Hematopoietic multipotent progenitor cell treated with erythropoietin and hydrocortisone succinate and interleukin-3 and kit ligand, for 15 days (in vitro differentiated cells): ENCODE data around the gene ASXL1.
"Not testable (repeated sequence)": the region's sequence is repeated elsewhere in the genome, so short reads cannot be mapped to it uniquely, and the experiment has no call there.

Source experiments
- DNase-seq: peaks from one replicate; pipeline ENCODE4 v3.0.0-alpha.2; 2015; ENCODE audit warnings: low spot score

Gene ASXL1

GRCh38 chr20:32454164-32455145 lies 96.3 kb downstream of the ASXL1 start:
- DNase-seq, result no peak

DNA sequence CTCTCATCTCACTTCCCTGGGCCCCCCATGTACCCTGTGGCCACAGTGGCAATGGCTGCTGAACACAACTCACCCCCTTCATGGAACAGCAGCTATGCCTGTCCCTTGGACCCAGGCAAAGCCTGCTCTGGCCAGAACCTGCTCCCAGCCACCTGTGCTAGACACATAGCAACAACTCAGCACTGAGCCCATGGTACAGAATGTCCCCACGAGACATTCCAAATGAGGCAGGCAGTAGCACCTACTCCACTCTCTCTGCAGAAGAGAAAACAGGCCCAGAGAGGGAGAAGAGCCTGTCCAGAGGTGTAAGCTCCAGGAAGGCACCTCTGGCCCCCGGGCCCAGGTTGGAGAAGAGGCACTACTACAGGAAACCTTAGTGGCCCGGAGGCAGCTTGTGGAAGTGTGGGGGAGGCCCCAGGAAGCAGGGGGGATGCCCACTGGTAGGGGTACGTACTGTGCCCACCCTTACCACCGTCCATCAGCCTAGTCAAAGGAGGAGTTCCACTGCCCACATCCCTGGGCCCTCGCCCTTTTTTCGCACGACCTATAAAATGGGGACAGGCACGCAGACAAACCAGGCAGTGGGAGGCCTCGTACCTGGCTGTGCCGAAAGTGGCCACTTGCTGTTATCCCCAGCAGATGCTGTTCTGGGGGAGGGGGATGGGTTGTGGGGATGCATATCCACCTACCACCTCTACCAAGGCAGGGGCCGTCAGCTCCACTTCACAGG lies 97.2 kb downstream of the ASXL1 start:
- no peak for DNase-seq

DNA sequence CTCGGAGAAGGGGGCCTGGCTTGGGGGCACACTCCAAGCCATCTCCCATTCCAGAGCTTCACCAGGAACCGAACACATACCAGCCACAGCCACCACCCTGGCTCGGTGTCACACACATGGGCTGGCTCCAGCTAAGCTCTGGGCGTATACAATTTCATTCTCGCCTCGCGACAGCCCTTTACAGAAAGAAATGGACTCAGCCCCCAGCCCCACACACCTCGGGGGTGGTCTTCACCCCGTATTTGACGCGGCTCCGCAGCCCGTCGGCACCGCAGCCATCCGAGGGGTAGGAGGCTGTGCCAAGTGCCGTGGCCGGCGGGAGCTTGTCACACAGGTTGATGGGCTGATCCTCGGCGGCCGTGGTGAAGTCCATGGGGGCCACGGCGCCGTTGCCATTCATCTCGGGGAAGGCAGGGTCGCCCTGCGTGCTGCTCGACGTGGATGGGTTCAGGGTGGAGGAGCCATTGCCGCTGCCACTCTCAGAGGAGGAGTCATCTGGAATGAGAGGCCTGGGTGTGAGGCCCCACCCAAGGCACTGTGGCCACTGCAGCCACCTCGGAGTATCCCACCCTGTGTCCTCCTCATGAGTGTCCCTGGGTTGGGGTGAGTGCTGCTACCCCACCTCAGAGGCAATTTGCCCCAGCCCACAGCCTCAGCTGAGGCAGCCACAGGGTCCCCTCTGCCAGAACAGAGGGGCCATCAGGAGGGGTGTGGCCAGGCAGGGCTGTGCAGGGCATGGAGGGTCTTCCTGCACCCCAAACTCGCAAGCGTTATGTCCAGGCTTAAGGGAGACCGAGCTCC lies 98.0 kb downstream of the ASXL1 start:
- no peak for DNase-seq

DNA sequence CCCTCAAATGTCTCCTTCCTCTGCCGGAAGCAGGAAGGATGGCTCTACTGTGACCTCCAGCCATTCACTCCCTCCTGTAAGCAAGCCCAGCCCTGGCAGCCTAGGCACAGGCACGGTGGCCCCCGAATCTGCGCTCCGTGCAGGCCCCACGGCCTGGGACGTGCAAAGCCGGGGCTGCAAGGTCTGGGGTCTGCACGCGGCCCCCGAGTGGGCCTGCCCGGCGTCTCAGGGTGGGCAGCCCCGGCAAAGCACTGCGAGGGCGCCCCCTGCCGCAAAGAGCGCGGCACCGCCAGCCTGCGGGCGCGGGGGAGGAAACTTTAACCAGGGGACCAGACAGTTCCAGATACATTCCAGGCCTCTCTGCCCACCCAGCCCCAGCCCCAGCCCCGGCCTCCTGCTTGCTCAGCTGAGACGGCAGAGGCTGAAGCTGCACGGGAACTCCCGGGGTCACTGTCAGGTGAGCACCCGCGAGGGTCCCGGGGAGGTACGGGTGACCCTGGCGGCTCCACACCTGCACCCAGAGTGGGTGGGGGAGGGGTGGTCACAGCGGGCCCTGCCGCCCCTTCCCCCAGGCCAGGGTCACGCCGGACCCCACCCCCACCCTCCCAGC lies 98.8 kb downstream of the ASXL1 start:
- no peak for DNase-seq

DNA sequence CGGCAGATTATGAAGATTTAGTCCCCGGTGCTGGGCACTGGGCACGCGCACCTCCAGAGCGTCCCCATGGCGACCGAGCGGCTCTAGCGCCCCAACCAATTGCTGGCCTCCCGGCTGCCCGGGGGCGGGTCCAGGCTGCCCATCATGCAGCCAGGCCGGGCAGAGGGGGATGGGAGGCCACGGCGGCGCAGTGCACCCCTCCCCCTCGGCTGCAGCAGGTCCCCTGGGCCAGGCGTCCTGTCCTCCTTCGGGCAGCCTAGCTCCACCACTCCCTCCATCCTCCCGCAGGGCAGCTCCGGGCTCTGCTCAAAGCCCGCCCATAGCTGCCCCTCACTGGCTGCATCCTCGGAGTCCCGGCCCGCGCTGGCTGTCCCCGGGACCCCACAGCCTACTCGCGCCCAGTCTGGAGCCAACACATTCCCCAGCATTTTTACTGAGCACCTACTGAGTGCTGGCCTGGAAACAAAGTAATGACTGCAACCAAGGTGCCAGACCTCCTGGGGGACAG lies 99.4 kb downstream of the ASXL1 start:
- no peak for DNase-seq

GRCh38 chr20:32458061-32458836 lies 100.1 kb downstream of the ASXL1 start:
- DNase-seq, result no peak

GRCh38 chr20:32458837-32459220 lies 100.7 kb downstream of the ASXL1 start:
- DNase-seq, result no peak

DNA sequence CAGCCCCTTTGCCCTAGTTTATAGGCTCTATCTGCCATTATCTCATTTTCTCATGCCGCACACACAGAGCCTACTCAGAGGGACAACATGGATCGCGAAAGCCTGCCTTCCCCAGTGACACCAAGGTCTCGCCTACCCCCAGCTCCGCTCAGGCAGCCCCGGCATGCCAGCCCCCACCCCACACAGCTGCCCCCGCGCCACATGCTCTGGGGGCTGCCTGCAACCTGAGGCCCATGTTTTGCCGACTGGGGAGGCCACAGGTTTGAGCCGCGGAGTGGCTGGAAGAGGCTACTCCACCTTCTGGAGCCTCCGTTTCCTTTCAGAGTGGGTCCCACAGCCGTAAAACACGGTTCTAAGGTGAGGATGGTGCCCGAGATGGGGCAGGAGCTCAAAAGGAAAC lies 102.1 kb downstream of the ASXL1 start:
- no peak for DNase-seq

- DNase-seq, result no peak
Observed at GRCh38 chr20:32460683-32461320, 102.7 kb downstream of the ASXL1 start.

GRCh38 chr20:32461836-32462600 lies 103.9 kb downstream of the ASXL1 start:
- DNase-seq, result no peak

DNA sequence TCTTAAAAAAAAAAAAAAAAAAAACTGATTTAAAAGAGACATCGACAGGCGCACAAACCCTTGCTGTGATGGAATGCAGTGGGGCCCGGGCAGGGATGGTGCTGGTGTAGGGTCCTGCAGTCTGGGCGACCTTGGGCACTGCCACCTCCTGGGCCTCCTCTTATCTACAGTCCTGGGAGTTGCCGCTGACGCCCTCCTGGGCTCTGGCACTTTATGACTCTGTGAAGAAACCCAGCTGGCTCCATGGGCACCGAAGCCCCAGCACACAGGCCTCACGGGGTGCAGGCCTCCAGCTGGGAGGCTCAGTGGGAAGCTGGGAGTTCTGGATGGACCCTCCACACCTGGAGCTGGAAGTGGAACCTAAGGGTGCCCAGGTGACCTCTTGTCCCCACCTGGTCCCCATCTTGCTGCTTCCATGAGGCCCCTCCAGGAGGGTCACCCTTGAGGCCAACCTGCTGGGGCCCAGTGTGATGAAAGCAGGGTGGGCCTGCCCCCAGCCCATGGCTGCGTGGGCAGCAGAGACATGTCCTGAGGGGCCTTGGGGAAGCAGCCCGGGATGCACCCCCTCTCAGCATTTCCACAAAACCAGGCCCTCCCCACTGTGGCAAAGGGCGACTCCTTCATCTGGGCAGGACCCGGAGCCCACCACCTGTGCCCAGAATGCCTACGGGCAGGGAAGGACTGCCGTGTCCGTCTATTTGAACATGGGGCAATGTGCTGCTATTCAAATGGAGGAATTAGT lies 104.9 kb downstream of the ASXL1 start:
- DNase-seq, result no peak

- DNase-seq, result no peak
Observed at GRCh38 chr20:32463642-32464400, 105.7 kb downstream of the ASXL1 start.

- DNase-seq, result no peak
Observed at GRCh38 chr20:32464401-32465091, 106.4 kb downstream of the ASXL1 start.

DNA sequence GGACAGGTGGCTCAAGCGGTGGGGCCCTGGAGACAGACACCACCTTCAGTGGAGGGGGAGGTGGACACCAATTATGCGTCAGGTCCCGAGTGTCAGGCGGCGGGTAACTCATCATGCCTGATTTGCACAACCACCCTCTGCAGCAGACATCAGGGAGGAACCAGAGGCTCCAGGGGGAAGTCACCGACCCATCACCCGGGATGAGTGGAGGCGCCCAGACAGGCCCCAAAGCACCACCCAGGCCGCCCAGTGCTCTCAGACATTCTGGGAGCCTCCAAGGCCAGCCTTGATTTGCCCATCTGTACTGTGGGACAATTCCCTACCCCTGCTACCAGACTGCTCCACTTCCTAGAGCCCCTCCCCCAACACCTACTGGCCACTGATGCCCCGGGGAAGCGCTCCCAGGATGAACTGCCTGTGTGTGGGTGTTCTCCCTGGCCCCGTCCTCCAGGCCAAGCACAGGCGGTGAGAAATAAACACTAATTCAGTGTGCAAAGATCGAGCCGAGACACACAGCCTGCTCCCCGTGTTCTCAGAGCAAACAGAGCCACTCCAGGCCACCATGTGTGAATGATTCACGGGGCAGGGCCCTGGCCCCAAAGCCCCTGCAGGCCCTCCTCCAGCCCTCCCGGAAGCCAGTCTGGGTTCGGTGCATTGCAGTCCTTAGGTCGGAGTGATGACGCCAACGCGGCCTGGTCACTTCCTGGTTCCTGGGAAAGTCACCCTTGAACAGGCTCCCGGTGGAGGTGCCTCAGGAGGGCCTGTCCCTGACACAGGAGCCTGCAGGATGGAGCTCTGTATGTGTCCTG lies 107.2 kb downstream of the ASXL1 start:
- no peak for DNase-seq

DNA sequence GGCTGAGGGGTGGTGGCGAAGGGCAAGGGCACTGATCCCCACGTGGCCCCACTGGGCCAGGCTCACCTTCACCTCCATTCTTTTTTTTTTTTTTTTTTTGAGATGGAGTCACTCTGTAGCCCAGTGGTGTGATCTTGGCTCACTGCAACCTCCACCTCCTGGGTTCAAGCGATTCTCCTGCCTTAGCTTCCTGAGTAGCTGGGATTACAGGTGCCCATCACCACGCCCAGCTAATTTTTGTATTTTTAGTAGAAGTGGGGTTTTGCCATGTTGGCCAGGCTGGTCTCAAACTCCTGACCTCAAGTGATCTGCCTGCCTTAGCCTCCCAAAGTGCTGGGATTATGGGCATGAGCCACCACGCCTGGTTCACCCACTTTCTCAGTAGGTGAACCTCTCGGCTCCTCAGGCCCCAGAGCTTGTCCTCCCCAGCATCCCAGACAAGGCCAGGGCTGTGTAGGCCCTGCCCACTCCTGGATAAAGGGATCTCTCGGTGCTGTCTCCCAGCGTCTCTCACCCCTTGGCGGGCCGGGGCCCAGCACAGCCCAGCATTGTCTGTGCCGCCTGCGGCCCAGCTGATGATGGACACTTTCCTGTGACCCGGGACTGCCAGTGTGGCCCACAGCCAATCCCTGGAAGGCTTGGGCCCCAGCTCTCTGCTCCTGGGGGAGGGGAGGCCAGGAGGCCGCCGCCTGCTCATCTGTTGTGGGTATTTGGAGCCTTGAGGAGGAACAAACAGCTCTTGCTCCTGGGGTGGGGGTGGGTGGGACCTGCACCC lies 108.0 kb downstream of the ASXL1 start:
- not testable (repeated sequence) for DNase-seq
